Measurements from ENCODE around the gene BACH2.

GRCh38 chr6:89921691-89922090 lies 375.0 kb downstream of the BACH2 start:
- no peak for TF ChIP-seq CTCF (IDR thresholded peaks at IDR 0.05)
- TF ChIP-seq POLR2A (IDR thresholded peaks at IDR 0.05): no peak
- no peak for TF ChIP-seq POLR2AphosphoS5 (IDR thresholded peaks at IDR 0.05)
